Measurements from ENCODE around the gene ACP4. TPM values are rescaled to one million over a fixed set of nuclear protein-coding genes. Genes with fewer than 3 reads are reported as not detected.
"Not testable (repeated sequence)": the region's sequence is repeated elsewhere in the genome, so short reads cannot be mapped to it uniquely, and the experiment has no call there.

The ACP4 gene
- not detected for total RNA-seq

GRCh38 chr19:50790396-50790795, at the start of gene ACP4:
Gene ACP4, plus strand, starts transcription at chr19:50790415. Its CDS starts 0 bp downstream, at chr19:50790415.
- Histone ChIP-seq H3K27ac (no peak within 1 kb of the TSS), H3K4me1 (no peaks in the 10 kb centered on the region), H3K9me3 (no peaks in the 10 kb centered on the region), H3K4me3 (no peak within 1 kb of the TSS), H3K27me3 (peaks cover 0 to 3% (median 0%) of the 10 kb centered on the region in 3 donors), H3K36me3 (no peaks in the 10 kb centered on the region)
- DNase-seq: no peak
- no peak for ATAC-seq
- intact Hi-C loops (cut with DNase I; ENCODE audit: low total_unique reads) (no loop called here), in situ Hi-C loops (cut with MboI; ENCODE audit: low sequenced_read_pairs in 4 of 4) (loop anchor here in 3 of 4 donors (25.0 kb wide), 1 partner anchor 253 kb away; no protein-coding TSS in a partner anchor)
- TF ChIP-seq POLR2A (IDR thresholded peaks at IDR 0.05): no peak
- TF ChIP-seq, protein P1, sequence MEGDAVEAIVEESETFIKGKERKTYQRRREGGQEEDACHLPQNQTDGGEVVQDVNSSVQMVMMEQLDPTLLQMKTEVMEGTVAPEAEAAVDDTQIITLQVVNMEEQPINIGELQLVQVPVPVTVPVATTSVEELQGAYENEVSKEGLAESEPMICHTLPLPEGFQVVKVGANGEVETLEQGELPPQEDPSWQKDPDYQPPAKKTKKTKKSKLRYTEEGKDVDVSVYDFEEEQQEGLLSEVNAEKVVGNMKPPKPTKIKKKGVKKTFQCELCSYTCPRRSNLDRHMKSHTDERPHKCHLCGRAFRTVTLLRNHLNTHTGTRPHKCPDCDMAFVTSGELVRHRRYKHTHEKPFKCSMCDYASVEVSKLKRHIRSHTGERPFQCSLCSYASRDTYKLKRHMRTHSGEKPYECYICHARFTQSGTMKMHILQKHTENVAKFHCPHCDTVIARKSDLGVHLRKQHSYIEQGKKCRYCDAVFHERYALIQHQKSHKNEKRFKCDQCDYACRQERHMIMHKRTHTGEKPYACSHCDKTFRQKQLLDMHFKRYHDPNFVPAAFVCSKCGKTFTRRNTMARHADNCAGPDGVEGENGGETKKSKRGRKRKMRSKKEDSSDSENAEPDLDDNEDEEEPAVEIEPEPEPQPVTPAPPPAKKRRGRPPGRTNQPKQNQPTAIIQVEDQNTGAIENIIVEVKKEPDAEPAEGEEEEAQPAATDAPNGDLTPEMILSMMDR (IDR thresholded peaks at IDR 0.05 in 4 of 5, conservative IDR thresholded peaks at IDR 0.05 in 1 of 5): no peak

DNA sequence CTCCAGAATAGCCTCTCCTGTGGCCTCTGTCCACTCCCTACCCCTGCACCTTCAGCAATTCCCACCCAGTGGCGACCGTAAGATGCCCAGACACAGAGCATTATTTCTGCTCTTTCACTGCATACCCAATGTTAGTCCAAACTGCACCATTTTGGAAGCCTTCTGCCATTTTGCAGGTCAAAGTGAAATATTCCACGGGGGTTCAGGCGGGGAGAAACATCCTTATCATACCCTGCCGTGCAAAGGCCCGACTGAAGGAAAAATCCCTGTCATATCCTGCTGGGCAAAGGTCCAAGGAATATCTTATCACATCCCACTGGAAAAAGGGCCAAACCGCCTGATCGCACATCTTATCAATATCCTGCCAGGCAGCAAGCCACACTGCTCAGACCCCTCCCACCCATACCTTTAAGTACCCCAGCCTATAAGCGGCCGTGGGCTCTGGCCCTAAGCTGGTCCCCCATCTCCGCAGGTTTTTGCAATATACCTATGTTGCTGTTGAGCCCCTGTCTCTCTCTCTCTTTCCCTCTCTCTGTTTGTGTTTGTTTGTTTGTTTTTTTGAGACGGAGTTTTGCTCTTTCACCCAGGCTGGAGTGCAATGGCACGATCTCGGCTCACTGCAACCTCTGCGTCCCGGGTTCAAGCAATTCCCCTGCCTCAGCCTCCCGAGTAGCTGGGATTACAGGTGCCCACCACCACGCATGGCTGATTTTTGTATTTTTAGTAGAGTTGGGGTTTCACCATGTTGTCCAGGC, 48.9 kb upstream of the ACP4 start:
- H3K9me3 ChIP-seq: no peaks in the 10 kb centered on the region
- no peak for ATAC-seq
- TF ChIP-seq POLR2A (IDR thresholded peaks at IDR 0.05): no peak
- TF ChIP-seq, protein P1 (IDR thresholded peaks at IDR 0.05 in 4 of 5, conservative IDR thresholded peaks at IDR 0.05 in 1 of 5): no peak
- in situ Hi-C loops (cut with MboI; ENCODE audit: low sequenced_read_pairs in 4 of 4): no loop called here
- H3K27ac ChIP-seq: no peak overlapping the region
- H3K4me3 ChIP-seq: no peak overlapping the region
- no peak for DNase-seq
- intact Hi-C loops (cut with DNase I; ENCODE audit: low total_unique reads): no loop called here
- no peaks in the 10 kb centered on the region for H3K36me3 ChIP-seq
- no peaks in the 10 kb centered on the region for H3K4me1 ChIP-seq
- peaks cover 5 to 7% (median 5%) of the 10 kb centered on the region in 3 donors for H3K27me3 ChIP-seq

GRCh38 chr19:50743537-50743936, 46.7 kb upstream of the ACP4 start:
- H3K27me3 ChIP-seq: peaks cover 0 to 5% (median 5%) of the 10 kb centered on the region in 3 donors

GRCh38 chr19:50745221-50745620, 45.0 kb upstream of the ACP4 start:
- Histone ChIP-seq H3K9me3 (no peaks in the 10 kb centered on the region), H3K27ac (no peak overlapping the region), H3K27me3 (peaks cover 0 to 3% (median 0%) of the 10 kb centered on the region in 3 donors), H3K4me3 (no peak overlapping the region), H3K4me1 (no peaks in the 10 kb centered on the region), H3K36me3 (no peaks in the 10 kb centered on the region)
- DNase-seq: no peak
- ATAC-seq: no peak
- intact Hi-C loops (cut with DNase I; ENCODE audit: low total_unique reads): no loop called here
- in situ Hi-C loops (cut with MboI; ENCODE audit: low sequenced_read_pairs in 4 of 4): no loop called here
- no peak for TF ChIP-seq POLR2A (IDR thresholded peaks at IDR 0.05)

More at GRCh38 chr19:50743537-50743936, 46.7 kb upstream of the ACP4 start:
- no peak for DNase-seq
- ATAC-seq: no peak
- no peaks in the 10 kb centered on the region for H3K36me3 ChIP-seq
- H3K9me3 ChIP-seq: no peaks in the 10 kb centered on the region
- H3K4me1 ChIP-seq: no peaks in the 10 kb centered on the region
- no peak overlapping the region for H3K27ac ChIP-seq
- no peak overlapping the region for H3K4me3 ChIP-seq
- intact Hi-C loops (cut with DNase I; ENCODE audit: low total_unique reads) (no loop called here), in situ Hi-C loops (cut with MboI; ENCODE audit: low sequenced_read_pairs in 4 of 4) (no loop called here)
- no peak for TF ChIP-seq POLR2A (IDR thresholded peaks at IDR 0.05)
- TF ChIP-seq, protein P1 (IDR thresholded peaks at IDR 0.05 in 4 of 5, conservative IDR thresholded peaks at IDR 0.05 in 1 of 5): no peak

- not testable (repeated sequence) for H3K4me3 ChIP-seq
Observed at GRCh38 chr19:50747141-50747540, 43.1 kb upstream of the ACP4 start.

More at GRCh38 chr19:50747141-50747540, 43.1 kb upstream of the ACP4 start:
- in situ Hi-C loops (cut with MboI; ENCODE audit: low sequenced_read_pairs in 4 of 4); intact Hi-C loops (cut with DNase I; ENCODE audit: low total_unique reads); H3K27ac ChIP-seq; H3K9me3 ChIP-seq; ATAC-seq; H3K4me1 ChIP-seq; DNase-seq; H3K27me3 ChIP-seq; H3K36me3 ChIP-seq: not testable (repeated sequence)
